ENCODE measurements around the gene KSR1. TPM values are rescaled to one million over a fixed set of nuclear protein-coding genes. Genes with fewer than 3 reads are reported as not detected.

Gene KSR1
- total and polyA plus RNA-seq, 9 of the 15 experiments (the other 6 are each of a cell fraction or from before 2014, with no cell fraction given) = 1.4 to 51.7 (median 18.4) TPM

GRCh38 chr17:27569884-27570577, 113.8 kb downstream of the KSR1 start (continued):
- TF ChIP-seq ZNF395 (CRISPR knock-in tag; IDR thresholded peaks at IDR 0.05) = peak; percentile 66; the same call in 1 of the 2 replicates
- peak; percentile 88 to 91; a peak in 3 of 4 replicates for TF ChIP-seq KDM1A (IDR thresholded peaks at IDR 0.05)
- peak; percentile 79; the same call in 1 of the 2 replicates for TF ChIP-seq STAT5A (IDR thresholded peaks at IDR 0.05; ENCODE audit: borderline replicate concordance, low read length)
- no peak for TF ChIP-seq ZNF212 (CRISPR knock-in tag; IDR thresholded peaks at IDR 0.05)
- TF ChIP-seq BCOR (IDR thresholded peaks at IDR 0.05) = peak; percentile 48; the same call in 1 of the 2 replicates
- TF ChIP-seq ID3 (CRISPR knock-in tag; IDR thresholded peaks at IDR 0.05) = no peak
- peak; percentile 40; the same call in 1 of the 2 replicates for TF ChIP-seq ID3 (tag; IDR thresholded peaks at IDR 0.05)
- TF ChIP-seq NFE2 (IDR thresholded peaks at IDR 0.05; ENCODE audit: low read depth) = peak; percentile 31; the same call in 1 of the 2 replicates
- peak; percentile 54 for TF ChIP-seq NUFIP1 (IDR thresholded peaks at IDR 0.05; ENCODE audit: partially characterized antibody)
- TF ChIP-seq ZNF449 (CRISPR knock-in tag; IDR thresholded peaks at IDR 0.05) = peak; percentile 74
- TF ChIP-seq NFIC (IDR thresholded peaks at IDR 0.05) = peak; percentile 68
- peak in 1 of 2 experiments; percentile 78; a peak in 2 of 4 replicates for TF ChIP-seq TBL1XR1 (IDR thresholded peaks at IDR 0.05; ENCODE audit: low read length in 2 of 2)
- peak; percentile 87 for TF ChIP-seq EP300 (IDR thresholded peaks at IDR 0.05; ENCODE audit: low read length)
- TF ChIP-seq VEZF1 (CRISPR knock-in tag; IDR thresholded peaks at IDR 0.05) = peak; percentile 60
- peak; percentile 88 for TF ChIP-seq ARID1B (IDR thresholded peaks at IDR 0.05)
- no peak for TF ChIP-seq GABPB2 (CRISPR knock-in tag; conservative IDR thresholded peaks at IDR 0.05)
- no peak for TF ChIP-seq ZNF282 (CRISPR knock-in tag; IDR thresholded peaks at IDR 0.05)
- TF ChIP-seq RBM15 (IDR thresholded peaks at IDR 0.05; ENCODE audit: insufficient read depth, low read length) = no peak
- TF ChIP-seq XRCC5 (IDR thresholded peaks at IDR 0.05; ENCODE audit: low read depth, low read length) = 0 out of 2 replicates have a peak, but pooled peaks have one; percentile 34
- peak; percentile 73 to 75; a peak in 3 of 4 replicates for TF ChIP-seq ARNT (IDR thresholded peaks at IDR 0.05)
- TF ChIP-seq EP400 (IDR thresholded peaks at IDR 0.05) = peak; percentile 36
- TF ChIP-seq NBN (IDR thresholded peaks at IDR 0.05; ENCODE audit: low read depth) = peak; percentile 60; the same call in 1 of the 2 replicates
- TF ChIP-seq HLTF (IDR thresholded peaks at IDR 0.05) = no peak
- TF ChIP-seq NCOA1 (IDR thresholded peaks at IDR 0.05; ENCODE audit: low read depth) = peak; percentile 43; the same call in 1 of the 2 replicates
- 0 out of 2 replicates have a peak, but pooled peaks have one; percentile 22 for TF ChIP-seq LARP7 (IDR thresholded peaks at IDR 0.05)
- no peak for TF ChIP-seq ZNF584 (CRISPR knock-in tag; IDR thresholded peaks at IDR 0.05; ENCODE audit: low read depth)
